ENCODE data around the gene SIPA1L3. TPM values are rescaled to one million over a fixed set of nuclear protein-coding genes. Genes with fewer than 3 reads are reported as not detected.
"Not testable (repeated sequence)": the region's sequence is repeated elsewhere in the genome, so short reads cannot be mapped to it uniquely, and the experiment has no call there.

Gene SIPA1L3
- total RNA-seq, 1 donor from 2014 or later: 6.7 TPM

GRCh38 chr19:38227287-38228004 is 320.4 kb downstream of the SIPA1L3 start:
- no peak for DNase-seq (ENCODE audit: low read depth in 2 of 2)

- DNase-seq (ENCODE audit: low read depth in 2 of 2): no peak
Observed at GRCh38 chr19:38228005-38228377, 321.0 kb downstream of the SIPA1L3 start.

GRCh38 chr19:38228491-38229439 is 321.8 kb downstream of the SIPA1L3 start:
- no peak for DNase-seq (ENCODE audit: low read depth in 2 of 2)

GRCh38 chr19:38229585-38230073 is 322.6 kb downstream of the SIPA1L3 start:
- DNase-seq (ENCODE audit: low read depth in 2 of 2): peak; percentile 63 to 86

- DNase-seq (ENCODE audit: low read depth in 2 of 2): not testable (repeated sequence)
Observed at GRCh38 chr19:38230506-38231133, 323.6 kb downstream of the SIPA1L3 start.

GRCh38 chr19:38231918-38232317 is 324.9 kb downstream of the SIPA1L3 start:
- DNase-seq (ENCODE audit: low read depth in 2 of 2): no peak

GRCh38 chr19:38233740-38234251 is 326.8 kb downstream of the SIPA1L3 start:
- DNase-seq (ENCODE audit: low read depth in 2 of 2): peak; percentile 40 to 69

- no peak for DNase-seq (ENCODE audit: low read depth in 2 of 2)
Observed at GRCh38 chr19:38234615-38235014, 327.6 kb downstream of the SIPA1L3 start.

GRCh38 chr19:38239816-38240215 is 332.8 kb downstream of the SIPA1L3 start:
- peak in 1 of 2 donors; percentile 23 for DNase-seq (ENCODE audit: low read depth in 2 of 2)

GRCh38 chr19:38243279-38243673 is 336.3 kb downstream of the SIPA1L3 start:
- DNase-seq (ENCODE audit: low read depth in 2 of 2): no peak

GRCh38 chr19:38245826-38246498 is 339.0 kb downstream of the SIPA1L3 start:
- no peak for DNase-seq (ENCODE audit: low read depth in 2 of 2)

GRCh38 chr19:38247126-38247525 is 340.1 kb downstream of the SIPA1L3 start:
- DNase-seq (ENCODE audit: low read depth in 2 of 2): no peak

GRCh38 chr19:38247734-38248268 is 340.8 kb downstream of the SIPA1L3 start:
- peak in 1 of 2 donors; percentile 18 for DNase-seq (ENCODE audit: low read depth in 2 of 2)

GRCh38 chr19:38248421-38248820 is 341.4 kb downstream of the SIPA1L3 start:
- DNase-seq (ENCODE audit: low read depth in 2 of 2): no peak

- no peak for DNase-seq (ENCODE audit: low read depth in 2 of 2)
Observed at GRCh38 chr19:38250428-38250820, 343.4 kb downstream of the SIPA1L3 start.

GRCh38 chr19:38250821-38251563 is 344.0 kb downstream of the SIPA1L3 start:
- peak; percentile 20 to 40 for DNase-seq (ENCODE audit: low read depth in 2 of 2)

- no peak for DNase-seq (ENCODE audit: low read depth in 2 of 2)
Observed at GRCh38 chr19:38251564-38252051, 344.6 kb downstream of the SIPA1L3 start.

- DNase-seq (ENCODE audit: low read depth in 2 of 2): no peak
Observed at GRCh38 chr19:38252385-38252784, 345.4 kb downstream of the SIPA1L3 start.

GRCh38 chr19:38252941-38253691 is 346.1 kb downstream of the SIPA1L3 start:
- DNase-seq (ENCODE audit: low read depth in 2 of 2): no peak
